ENCODE results near the gene ICAM3.

Gene ICAM3

DNA sequence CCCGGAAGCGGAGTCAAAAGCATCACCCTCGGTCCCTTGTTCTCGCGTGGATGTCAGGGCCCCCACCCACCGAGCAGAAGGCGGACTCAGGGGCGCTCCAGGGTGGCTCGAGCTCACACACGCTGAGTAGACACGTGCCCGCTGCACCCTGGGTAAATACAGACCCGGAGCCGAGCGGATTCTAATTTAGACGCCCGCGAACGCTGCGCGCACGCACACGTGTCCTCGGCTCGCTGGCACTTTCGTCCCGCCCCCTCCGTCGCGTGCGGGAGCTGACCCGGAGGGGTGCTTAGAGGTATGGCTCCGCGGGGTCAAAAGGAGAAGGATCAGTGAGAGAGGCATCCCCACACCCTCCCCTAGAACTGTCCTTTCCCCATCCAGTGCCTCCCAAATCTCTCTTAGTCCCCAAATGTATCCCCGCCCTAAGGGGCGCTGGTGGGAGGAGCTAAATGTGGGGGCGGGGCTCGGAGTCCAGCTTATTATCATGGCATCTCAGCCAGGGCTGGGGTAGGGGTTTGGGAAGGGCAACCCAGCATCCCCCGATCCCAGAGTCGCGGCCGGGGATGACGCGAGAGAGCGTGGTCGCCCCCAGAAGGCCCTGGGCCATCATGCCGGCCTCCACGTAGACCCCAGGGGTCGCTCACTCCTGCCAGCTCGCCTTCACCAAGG, 50.1 kb downstream of the ICAM3 start:
- H3K36me3 ChIP-seq (ENCODE audit: control insufficient read depth, insufficient read depth, low read length): no peaks in the 10 kb centered on the region
- H3K27ac ChIP-seq (ENCODE audit: low read depth, low read length): no peak overlapping the region
- H3K9me3 ChIP-seq (ENCODE audit: control insufficient read depth, insufficient read depth, low read depth, low read length): no peaks in the 10 kb centered on the region
- H3K4me1 ChIP-seq (ENCODE audit: control insufficient read depth, insufficient read depth, low read length): peaks cover 34% of the 10 kb centered on the region
- peaks cover 77% of the 10 kb centered on the region for H3K27me3 ChIP-seq (ENCODE audit: control insufficient read depth, insufficient read depth, low read length)
- no peak overlapping the region for H3K9ac ChIP-seq (ENCODE audit: low read length)
- H3K4me3 ChIP-seq (ENCODE audit: low read depth, low read length): peak overlapping the region; percentile 69

DNA sequence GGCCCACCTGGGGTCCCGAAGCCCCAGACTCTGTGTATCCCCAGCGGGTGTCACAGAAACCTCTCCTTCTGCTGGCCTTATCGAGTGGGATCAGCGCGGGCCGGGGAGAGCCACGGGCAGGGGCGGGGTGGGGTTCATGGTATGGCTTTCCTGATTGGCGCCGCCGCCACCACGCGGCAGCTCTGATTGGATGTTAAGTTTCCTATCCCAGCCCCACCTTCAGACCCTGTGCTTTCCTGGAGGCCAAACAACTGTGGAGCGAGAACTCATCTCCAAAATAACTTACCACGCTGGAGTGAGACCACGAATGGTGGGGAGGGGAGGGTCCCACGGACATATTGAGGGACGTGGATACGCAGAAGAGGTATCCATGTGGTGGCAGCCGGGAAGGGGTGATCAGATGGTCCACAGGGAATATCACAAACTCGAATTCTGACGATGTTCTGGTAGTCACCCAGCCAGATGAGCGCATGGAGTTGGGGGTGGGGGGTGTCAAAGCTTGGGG, 50.7 kb downstream of the ICAM3 start:
- Histone ChIP-seq H3K4me3 (ENCODE audit: low read depth, low read length) (peak overlapping the region; percentile 69), H3K9ac (ENCODE audit: low read length) (no peak overlapping the region), H3K27me3 (ENCODE audit: control insufficient read depth, insufficient read depth, low read length) (peaks cover 71% of the 10 kb centered on the region), H3K9me3 (ENCODE audit: control insufficient read depth, insufficient read depth, low read depth, low read length) (no peaks in the 10 kb centered on the region), H3K4me1 (ENCODE audit: control insufficient read depth, insufficient read depth, low read length) (peaks cover 32% of the 10 kb centered on the region), H3K36me3 (ENCODE audit: control insufficient read depth, insufficient read depth, low read length) (no peaks in the 10 kb centered on the region), H3K27ac (ENCODE audit: low read depth, low read length) (no peak overlapping the region)

DNA sequence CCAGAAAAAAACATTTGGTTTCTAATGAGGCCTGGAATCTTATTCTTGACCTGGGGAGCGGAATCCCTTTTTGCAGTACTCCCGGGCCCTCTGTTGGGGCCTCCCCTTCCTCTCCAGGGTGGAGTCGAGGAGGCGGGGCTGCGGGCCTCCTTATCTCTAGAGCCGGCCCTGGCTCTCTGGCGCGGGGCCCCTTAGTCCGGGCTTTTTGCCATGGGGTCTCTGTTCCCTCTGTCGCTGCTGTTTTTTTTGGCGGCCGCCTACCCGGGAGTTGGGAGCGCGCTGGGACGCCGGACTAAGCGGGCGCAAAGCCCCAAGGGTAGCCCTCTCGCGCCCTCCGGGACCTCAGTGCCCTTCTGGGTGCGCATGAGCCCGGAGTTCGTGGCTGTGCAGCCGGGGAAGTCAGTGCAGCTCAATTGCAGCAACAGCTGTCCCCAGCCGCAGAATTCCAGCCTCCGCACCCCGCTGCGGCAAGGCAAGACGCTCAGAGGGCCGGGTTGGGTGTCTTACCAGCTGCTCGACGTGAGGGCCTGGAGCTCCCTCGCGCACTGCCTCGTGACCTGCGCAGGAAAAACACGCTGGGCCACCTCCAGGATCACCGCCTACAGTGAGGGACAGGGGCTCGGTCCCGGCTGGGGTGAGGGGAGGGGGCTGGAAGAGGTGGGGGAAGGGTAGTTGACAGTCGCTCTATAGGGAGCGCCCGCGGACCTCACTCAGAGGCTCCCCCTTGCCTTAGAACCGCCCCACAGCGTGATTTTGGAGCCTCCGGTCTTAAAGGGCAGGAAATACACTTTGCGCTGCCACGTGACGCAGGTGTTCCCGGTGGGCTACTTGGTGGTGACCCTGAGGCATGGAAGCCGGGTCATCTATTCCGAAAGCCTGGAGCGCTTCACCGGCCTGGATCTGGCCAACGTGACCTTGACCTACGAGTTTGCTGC, 52.4 kb downstream of the ICAM3 start, which contains the start of gene ICAM4:
TSS of gene ICAM4 (plus strand) at position 153 of the 935 bp plus-strand sequence. CDS start at position 211, 58 bp downstream.
- peaks cover 19% of the 10 kb centered on the region for H3K4me1 ChIP-seq (ENCODE audit: control insufficient read depth, insufficient read depth, low read length)
- no peaks in the 10 kb centered on the region for H3K9me3 ChIP-seq (ENCODE audit: control insufficient read depth, insufficient read depth, low read depth, low read length)
- H3K27ac ChIP-seq (ENCODE audit: low read depth, low read length): no peak within 1 kb of the TSS
- no peak within 1 kb of the TSS for H3K9ac ChIP-seq (ENCODE audit: low read length)
- peak within 1 kb of the TSS; percentile 63 for H3K4me3 ChIP-seq (ENCODE audit: low read depth, low read length)
- H3K36me3 ChIP-seq (ENCODE audit: control insufficient read depth, insufficient read depth, low read length): no peaks in the 10 kb centered on the region
- peaks cover 55% of the 10 kb centered on the region for H3K27me3 ChIP-seq (ENCODE audit: control insufficient read depth, insufficient read depth, low read length)

DNA sequence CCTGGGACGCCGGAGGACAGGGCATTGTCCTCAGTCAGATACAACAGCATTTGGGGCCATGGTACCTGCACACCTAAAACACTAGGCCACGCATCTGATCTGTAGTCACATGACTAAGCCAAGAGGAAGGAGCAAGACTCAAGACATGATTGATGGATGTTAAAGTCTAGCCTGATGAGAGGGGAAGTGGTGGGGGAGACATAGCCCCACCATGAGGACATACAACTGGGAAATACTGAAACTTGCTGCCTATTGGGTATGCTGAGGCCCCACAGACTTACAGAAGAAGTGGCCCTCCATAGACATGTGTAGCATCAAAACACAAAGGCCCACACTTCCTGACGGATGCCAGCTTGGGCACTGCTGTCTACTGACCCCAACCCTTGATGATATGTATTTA, 54.0 kb downstream of the ICAM3 start:
- H3K27me3 ChIP-seq (ENCODE audit: control insufficient read depth, insufficient read depth, low read length): peaks cover 38% of the 10 kb centered on the region
- no peaks in the 10 kb centered on the region for H3K9me3 ChIP-seq (ENCODE audit: control insufficient read depth, insufficient read depth, low read depth, low read length)
- no peak overlapping the region for H3K9ac ChIP-seq (ENCODE audit: low read length)
- peaks cover 12% of the 10 kb centered on the region; the same call in 1 of the 2 replicates for H3K4me1 ChIP-seq (ENCODE audit: control insufficient read depth, insufficient read depth, low read length)
- no peaks in the 10 kb centered on the region for H3K36me3 ChIP-seq (ENCODE audit: control insufficient read depth, insufficient read depth, low read length)
- no peak overlapping the region for H3K4me3 ChIP-seq (ENCODE audit: low read depth, low read length)
- no peak overlapping the region for H3K27ac ChIP-seq (ENCODE audit: low read depth, low read length)

DNA sequence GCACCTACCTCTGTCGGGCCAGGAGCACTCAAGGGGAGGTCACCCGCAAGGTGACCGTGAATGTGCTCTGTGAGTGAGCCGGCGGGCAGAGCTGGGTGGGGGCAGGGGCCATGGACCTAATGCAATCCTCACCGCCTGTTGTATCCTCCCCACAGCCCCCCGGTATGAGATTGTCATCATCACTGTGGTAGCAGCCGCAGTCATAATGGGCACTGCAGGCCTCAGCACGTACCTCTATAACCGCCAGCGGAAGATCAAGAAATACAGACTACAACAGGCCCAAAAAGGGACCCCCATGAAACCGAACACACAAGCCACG, 54.5 kb downstream of the ICAM3 start:
- peaks cover 12% of the 10 kb centered on the region; the same call in 1 of the 2 replicates for H3K4me1 ChIP-seq (ENCODE audit: control insufficient read depth, insufficient read depth, low read length)
- H3K36me3 ChIP-seq (ENCODE audit: control insufficient read depth, insufficient read depth, low read length): no peaks in the 10 kb centered on the region
- no peak overlapping the region for H3K9ac ChIP-seq (ENCODE audit: low read length)
- H3K4me3 ChIP-seq (ENCODE audit: low read depth, low read length): no peak overlapping the region
- peaks cover 33% of the 10 kb centered on the region for H3K27me3 ChIP-seq (ENCODE audit: control insufficient read depth, insufficient read depth, low read length)
- no peak overlapping the region for H3K27ac ChIP-seq (ENCODE audit: low read depth, low read length)
- H3K9me3 ChIP-seq (ENCODE audit: control insufficient read depth, insufficient read depth, low read depth, low read length): no peaks in the 10 kb centered on the region

DNA sequence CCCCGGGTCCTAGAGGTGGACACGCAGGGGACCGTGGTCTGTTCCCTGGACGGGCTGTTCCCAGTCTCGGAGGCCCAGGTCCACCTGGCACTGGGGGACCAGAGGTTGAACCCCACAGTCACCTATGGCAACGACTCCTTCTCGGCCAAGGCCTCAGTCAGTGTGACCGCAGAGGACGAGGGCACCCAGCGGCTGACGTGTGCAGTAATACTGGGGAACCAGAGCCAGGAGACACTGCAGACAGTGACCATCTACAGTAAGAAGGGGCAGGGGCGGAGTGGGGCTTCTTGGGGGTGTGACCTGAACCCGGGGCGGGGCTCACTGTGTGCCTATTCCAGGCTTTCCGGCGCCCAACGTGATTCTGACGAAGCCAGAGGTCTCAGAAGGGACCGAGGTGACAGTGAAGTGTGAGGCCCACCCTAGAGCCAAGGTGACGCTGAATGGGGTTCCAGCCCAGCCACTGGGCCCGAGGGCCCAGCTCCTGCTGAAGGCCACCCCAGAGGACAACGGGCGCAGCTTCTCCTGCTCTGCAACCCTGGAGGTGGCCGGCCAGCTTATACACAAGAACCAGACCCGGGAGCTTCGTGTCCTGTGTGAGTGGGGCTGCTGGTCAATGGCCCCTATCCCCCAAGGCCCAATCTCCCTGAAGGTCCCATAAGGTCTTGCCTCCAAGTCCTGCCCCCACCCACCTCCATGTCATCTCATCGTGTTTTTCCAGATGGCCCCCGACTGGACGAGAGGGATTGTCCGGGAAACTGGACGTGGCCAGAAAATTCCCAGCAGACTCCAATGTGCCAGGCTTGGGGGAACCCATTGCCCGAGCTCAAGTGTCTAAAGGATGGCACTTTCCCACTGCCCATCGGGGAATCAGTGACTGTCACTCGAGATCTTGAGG, 55.1 kb downstream of the ICAM3 start:
- Histone ChIP-seq H3K4me1 (ENCODE audit: control insufficient read depth, insufficient read depth, low read length) (peaks cover 12% of the 10 kb centered on the region; the same call in 1 of the 2 replicates), H3K36me3 (ENCODE audit: control insufficient read depth, insufficient read depth, low read length) (no peaks in the 10 kb centered on the region), H3K27ac (ENCODE audit: low read depth, low read length) (no peak overlapping the region), H3K27me3 (ENCODE audit: control insufficient read depth, insufficient read depth, low read length) (peaks cover 27% of the 10 kb centered on the region), H3K9me3 (ENCODE audit: control insufficient read depth, insufficient read depth, low read depth, low read length) (no peaks in the 10 kb centered on the region), H3K9ac (ENCODE audit: low read length) (no peak overlapping the region), H3K4me3 (ENCODE audit: low read depth, low read length) (no peak overlapping the region)

Data from HUES6 (cell line).